Small intestine (tissue), 7 donors: ENCODE measurements around the gene PCK1. TPM values are rescaled to one million over a fixed set of nuclear protein-coding genes. Genes with fewer than 3 reads are reported as not detected.
A peak's percentile ranks its signal among the peaks of the same experiment; 100 is the strongest.

Source experiments
- DNase-seq, 2 donors: peaks; one replicate each; pipeline versions ENCODE4 v3.0.0 to v3.0.0-alpha.2; 2013
- FAIRE-seq: peaks from 2 replicates; lab custom pipeline; 2012; peaks lifted over from hg19 to GRCh38; lab: Jason Lieb, UNC
- H3K27ac ChIP-seq, 3 donors: one replicate each; pipeline ENCODE4 v1.5.1; 2013; ENCODE audit warnings: low read length in 2 of 3, mild to moderate bottlenecking in 2 of 3, control low read depth in 1 of 3, inconsistent platforms in 1 of 3, low read depth in 1 of 3, moderate library complexity in 1 of 3
- H3K27me3 ChIP-seq, 3 donors: one replicate each; pipeline ENCODE4 v1.6.1; 2013; ENCODE audit warnings: low read length in 3 of 3, inconsistent platforms in 1 of 3; ENCODE audit not compliant: control insufficient read depth in 3 of 3, insufficient read depth in 3 of 3
- H3K36me3 ChIP-seq, 3 donors: one replicate each; pipeline ENCODE4 v1.6.1; 2013; ENCODE audit warnings: low read length in 3 of 3, inconsistent platforms in 1 of 3, low read depth in 1 of 3, mild to moderate bottlenecking in 1 of 3, moderate library complexity in 1 of 3; ENCODE audit not compliant: control insufficient read depth in 3 of 3, insufficient read depth in 2 of 3
- H3K4me1 ChIP-seq, 3 donors: one replicate each; pipeline ENCODE4 v1.6.1; 2013; ENCODE audit warnings: low read length in 2 of 3, inconsistent platforms in 1 of 3, low read depth in 1 of 3, mild to moderate bottlenecking in 1 of 3, moderate library complexity in 1 of 3; ENCODE audit not compliant: control insufficient read depth in 3 of 3, insufficient read depth in 2 of 3
- H3K4me3 ChIP-seq, 3 donors: one replicate each; pipeline ENCODE4 v1.5.1; 2013; ENCODE audit warnings: low read length in 3 of 3, control low read depth in 1 of 3, inconsistent platforms in 1 of 3, low read depth in 1 of 3, mild to moderate bottlenecking in 1 of 3, moderate library complexity in 1 of 3
- H3K9me3 ChIP-seq, 2 donors: one replicate each; pipeline ENCODE4 v1.6.1; 2013; ENCODE audit warnings: low read depth in 1 of 2, low read length in 1 of 2; ENCODE audit not compliant: control insufficient read depth in 2 of 2, insufficient read depth in 1 of 2
- WGBS, 3 donors: extraction: QIAGEN DNeasy Blood & Tissue Kit; methylation state at CpG; one replicate each; pipeline ENCODE4 v1.1.7; 2013; 5-methylcytosine and 5-hydroxymethylcytosine counted together
- polyA plus RNA-seq, 4 donors: library from polyadenylated mRNA; stranded (reverse) in 3 of 4; unstranded in 1 of 4; fragments of 200-250 nt in 3 of 4; fragments of 120-200 nt in 1 of 4; gene quantifications; one replicate each; pipeline versions ENCODE4 v1.2.1 to v1.2.3, GENCODE V29; 2013
- donor health status: healthy with polysubstance abuse.
- donor health status: control.
- donor health status: control.
- donor health status: Bipolar disorder and iron deficiency.
- donor health status: healthy.

The PCK1 gene
- polyA plus RNA-seq, 4 donors: 5.5 to 439 (median 97.2) TPM

GRCh38 chr20:57559658-57560553 lies 1.0 kb upstream of the PCK1 start:
- Histone ChIP-seq H3K9me3 (peaks cover 0 to 42% of the 10 kb centered on the region in 2 donors), H3K27ac (peak overlapping the region; percentile 69 to 88 (median 83)), H3K36me3 (peaks cover 0 to 26% (median 22%) of the 10 kb centered on the region in 3 donors), H3K4me3 (no peak overlapping the region), H3K27me3 (no peaks in the 10 kb centered on the region), H3K4me1 (peaks cover 0 to 42% (median 10%) of the 10 kb centered on the region in 3 donors)
- DNase-seq (no peak), FAIRE-seq (no peak)
- WGBS, 3 donors: 75 to 82% (median 75%) methylated on average over 8 of the region's 8 CpGs

GRCh38 chr20:57561356-57562279 lies 708 bp downstream of the PCK1 start:
- 76 to 83% (median 80%) methylated on average over 24 of the region's 24 CpGs for WGBS, 3 donors
- FAIRE-seq: no peak
- H3K36me3 ChIP-seq: peaks cover 0 to 32% (median 29%) of the 10 kb centered on the region in 3 donors
- H3K27me3 ChIP-seq: no peaks in the 10 kb centered on the region
- no peak for DNase-seq
- peaks cover 0 to 45% (median 10%) of the 10 kb centered on the region in 3 donors for H3K4me1 ChIP-seq
- H3K9me3 ChIP-seq: peaks cover 0 to 42% of the 10 kb centered on the region in 2 donors
- H3K4me3 ChIP-seq: peak overlapping the region in 2 of 3 donors; percentile 10 to 69
- H3K27ac ChIP-seq: peak overlapping the region; percentile 74 to 77 (median 76)

- WGBS, 3 donors: 91 to 96% (median 95%) methylated on average over 33 to 35 of the region's 35 CpGs
- peaks cover 0 to 47% (median 10%) of the 10 kb centered on the region in 3 donors for H3K4me1 ChIP-seq
- DNase-seq (peak in 1 of 2 donors; percentile 37), FAIRE-seq (no peak)
- H3K9me3 ChIP-seq: peaks cover 0 to 42% of the 10 kb centered on the region in 2 donors
- H3K36me3 ChIP-seq: peaks cover 0 to 35% (median 29%) of the 10 kb centered on the region in 3 donors
- H3K27me3 ChIP-seq: no peaks in the 10 kb centered on the region
- H3K27ac ChIP-seq: peak overlapping the region in 1 of 3 donors; percentile 77
- H3K4me3 ChIP-seq: peak overlapping the region in 1 of 3 donors; percentile 69
Observed at GRCh38 chr20:57562541-57563465, 1.9 kb downstream of the PCK1 start.

- no peak for FAIRE-seq
- peak overlapping the region in 1 of 3 donors; percentile 69 for H3K4me3 ChIP-seq
- peak in 1 of 2 donors; percentile 45 for DNase-seq
- WGBS, 3 donors: 94 to 99% (median 97%) methylated on average over 12 of the region's 12 CpGs
- peaks cover 0 to 40% (median 10%) of the 10 kb centered on the region in 3 donors for H3K4me1 ChIP-seq
- peaks cover 0 to 35% (median 29%) of the 10 kb centered on the region in 3 donors for H3K36me3 ChIP-seq
- H3K9me3 ChIP-seq: peaks cover 0 to 42% of the 10 kb centered on the region in 2 donors
- no peaks in the 10 kb centered on the region for H3K27me3 ChIP-seq
- H3K27ac ChIP-seq: peak overlapping the region in 1 of 3 donors; percentile 77
Observed at GRCh38 chr20:57563522-57563921, 2.6 kb downstream of the PCK1 start.

- WGBS, 3 donors: 84 to 93% (median 91%) methylated on average over 14 of the region's 14 CpGs
- peak overlapping the region in 1 of 3 donors; percentile 69 for H3K4me3 ChIP-seq
- H3K4me1 ChIP-seq: peaks cover 0 to 33% (median 8%) of the 10 kb centered on the region in 3 donors
- H3K36me3 ChIP-seq: peaks cover 0 to 35% (median 29%) of the 10 kb centered on the region in 3 donors
- H3K27me3 ChIP-seq: no peaks in the 10 kb centered on the region
- DNase-seq (peak in 1 of 2 donors; percentile 33), FAIRE-seq (no peak)
- H3K9me3 ChIP-seq: peaks cover 0 to 42% of the 10 kb centered on the region in 2 donors
- peak overlapping the region in 1 of 3 donors; percentile 58 for H3K27ac ChIP-seq
Observed at GRCh38 chr20:57564180-57564802, 3.4 kb downstream of the PCK1 start.

- DNase-seq (no peak), FAIRE-seq (no peak)
- Histone ChIP-seq H3K36me3 (peaks cover 0 to 35% (median 29%) of the 10 kb centered on the region in 3 donors), H3K4me3 (peak overlapping the region in 1 of 3 donors; percentile 69), H3K9me3 (peaks cover 0 to 40% of the 10 kb centered on the region in 2 donors), H3K4me1 (peaks cover 0 to 28% (median 3%) of the 10 kb centered on the region in 3 donors), H3K27ac (peak overlapping the region in 1 of 3 donors; percentile 66), H3K27me3 (no peaks in the 10 kb centered on the region)
- WGBS, 3 donors: 85 to 92% (median 89%) methylated on average over 11 of the region's 11 CpGs
Observed at GRCh38 chr20:57564951-57565642, 4.2 kb downstream of the PCK1 start.
